ENCODE results near the gene CAMTA1. TPM values are rescaled to one million over a fixed set of nuclear protein-coding genes. Genes with fewer than 3 reads are reported as not detected.
"Not testable (repeated sequence)": the region's sequence is repeated elsewhere in the genome, so short reads cannot be mapped to it uniquely, and the experiment has no call there.

CAMTA1 gene
- total RNA-seq, 1 donor from 2014 or later: 62.9 TPM

- peak in 1 of 2 donors; percentile 78 for DNase-seq (ENCODE audit: extremely low spot score in 2 of 2)
- Histone ChIP-seq H3K36me3 (no peaks in the 10 kb centered on the region), H3K27ac (no peak overlapping the region), H3K4me1 (no peaks in the 10 kb centered on the region), H3K4me3 (no peak overlapping the region), H3K27me3 (no peaks in the 10 kb centered on the region), H3K9me3 (no peaks in the 10 kb centered on the region)
- TF ChIP-seq CTCF (IDR thresholded peaks at IDR 0.05) (no peak), POLR2AphosphoS5 (IDR thresholded peaks at IDR 0.05; ENCODE audit: insufficient read depth in 1 of 2, low read depth in 1 of 2) (no peak), POLR2A (IDR thresholded peaks at IDR 0.05) (no peak)
- intact Hi-C loops (cut with DNase I): no loop called here
Observed at GRCh38 chr1:7407544-7407895, 622.3 kb downstream of the CAMTA1 start.

DNA sequence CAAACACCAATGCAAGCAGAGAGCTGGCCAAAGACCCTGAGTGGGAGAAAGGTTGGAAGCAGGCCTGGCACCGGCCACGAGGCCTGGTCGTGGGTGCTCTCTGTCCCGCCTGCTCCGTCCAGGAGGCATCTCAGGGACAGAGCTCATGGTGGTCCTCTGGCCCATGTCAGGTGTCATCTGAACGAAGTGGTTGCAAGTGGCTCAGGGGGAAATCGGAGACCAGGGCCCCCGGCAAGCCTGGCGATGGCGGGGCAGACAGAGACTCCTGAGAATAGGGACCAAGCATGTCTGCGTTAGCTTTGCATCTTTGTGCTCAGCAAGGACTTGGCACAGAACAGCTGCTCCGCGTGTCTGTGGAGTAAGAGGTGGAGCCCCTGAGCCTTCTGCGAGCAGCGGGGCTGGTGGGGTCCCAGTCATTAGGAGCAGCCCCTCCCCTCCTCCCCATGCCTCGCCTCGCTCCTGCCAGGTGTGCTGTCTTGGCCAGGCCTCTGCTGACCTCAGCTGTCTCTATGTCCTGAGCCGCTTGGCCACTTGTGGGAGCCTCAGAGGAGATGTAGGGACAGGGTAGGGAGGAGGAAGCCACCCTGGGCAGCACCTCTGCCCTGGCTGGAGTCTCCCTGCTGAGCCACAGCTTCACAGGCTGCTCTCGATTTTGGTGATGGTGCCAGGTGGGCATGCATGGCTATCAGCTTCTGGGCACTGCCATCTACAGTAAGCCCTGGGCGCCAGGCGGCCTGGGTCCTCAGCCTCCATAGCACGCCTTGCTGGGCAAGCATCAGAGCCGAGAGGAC, 622.9 kb downstream of the CAMTA1 start:
- no peaks in the 10 kb centered on the region for H3K27me3 ChIP-seq
- intact Hi-C loops (cut with DNase I): no loop called here
- no peaks in the 10 kb centered on the region for H3K36me3 ChIP-seq
- DNase-seq (ENCODE audit: extremely low spot score in 2 of 2): peak; percentile 67 to 77
- no peak for TF ChIP-seq POLR2A (IDR thresholded peaks at IDR 0.05)
- no peak for TF ChIP-seq CTCF (IDR thresholded peaks at IDR 0.05)
- TF ChIP-seq POLR2AphosphoS5 (IDR thresholded peaks at IDR 0.05; ENCODE audit: insufficient read depth in 1 of 2, low read depth in 1 of 2): no peak
- no peaks in the 10 kb centered on the region for H3K4me1 ChIP-seq
- no peak overlapping the region for H3K27ac ChIP-seq
- H3K9me3 ChIP-seq: no peaks in the 10 kb centered on the region
- no peak overlapping the region for H3K4me3 ChIP-seq

- Histone ChIP-seq H3K9me3 (no peaks in the 10 kb centered on the region), H3K27me3 (no peaks in the 10 kb centered on the region), H3K27ac (no peak overlapping the region), H3K4me3 (no peak overlapping the region), H3K4me1 (no peaks in the 10 kb centered on the region), H3K36me3 (no peaks in the 10 kb centered on the region)
- TF ChIP-seq POLR2AphosphoS5 (IDR thresholded peaks at IDR 0.05; ENCODE audit: insufficient read depth in 1 of 2, low read depth in 1 of 2) (no peak), CTCF (IDR thresholded peaks at IDR 0.05) (no peak), POLR2A (IDR thresholded peaks at IDR 0.05) (no peak)
- peak; percentile 67 for DNase-seq (ENCODE audit: extremely low spot score in 2 of 2)
- intact Hi-C loops (cut with DNase I): no loop called here
Observed at GRCh38 chr1:7408771-7409150, 623.5 kb downstream of the CAMTA1 start.

- intact Hi-C loops (cut with DNase I): no loop called here
- peak; percentile 56 to 84 for DNase-seq (ENCODE audit: extremely low spot score in 2 of 2)
- Histone ChIP-seq H3K36me3 (no peaks in the 10 kb centered on the region), H3K27me3 (no peaks in the 10 kb centered on the region), H3K4me1 (no peaks in the 10 kb centered on the region), H3K9me3 (no peaks in the 10 kb centered on the region), H3K27ac (no peak overlapping the region), H3K4me3 (no peak overlapping the region)
- TF ChIP-seq CTCF (IDR thresholded peaks at IDR 0.05) (no peak), POLR2AphosphoS5 (IDR thresholded peaks at IDR 0.05; ENCODE audit: insufficient read depth in 1 of 2, low read depth in 1 of 2) (no peak), POLR2A (IDR thresholded peaks at IDR 0.05) (no peak)
Observed at GRCh38 chr1:7409278-7409677, 624.0 kb downstream of the CAMTA1 start.

GRCh38 chr1:7410156-7410555, 624.9 kb downstream of the CAMTA1 start:
- DNase-seq (ENCODE audit: extremely low spot score in 2 of 2): peak; percentile 31 to 60
- Histone ChIP-seq H3K4me3 (no peak overlapping the region), H3K4me1 (no peaks in the 10 kb centered on the region), H3K27ac (no peak overlapping the region), H3K9me3 (no peaks in the 10 kb centered on the region), H3K27me3 (no peaks in the 10 kb centered on the region), H3K36me3 (no peaks in the 10 kb centered on the region)
- TF ChIP-seq CTCF (IDR thresholded peaks at IDR 0.05): no peak
- no peak for TF ChIP-seq POLR2A (IDR thresholded peaks at IDR 0.05)
- no peak for TF ChIP-seq POLR2AphosphoS5 (IDR thresholded peaks at IDR 0.05; ENCODE audit: insufficient read depth in 1 of 2, low read depth in 1 of 2)
- intact Hi-C loops (cut with DNase I): no loop called here

- H3K27me3 ChIP-seq, H3K27ac ChIP-seq, H3K36me3 ChIP-seq, H3K9me3 ChIP-seq, H3K4me1 ChIP-seq, H3K4me3 ChIP-seq: not testable (repeated sequence)
- peak; percentile 43 to 49 for DNase-seq (ENCODE audit: extremely low spot score in 2 of 2)
- intact Hi-C loops (cut with DNase I): loop anchor here (2.0 kb wide), 1 partner anchor 207 kb away; no protein-coding TSS in a partner anchor
Observed at GRCh38 chr1:7417618-7418017, 632.4 kb downstream of the CAMTA1 start.
